ENCODE data around the gene FOXN1.

The FOXN1 gene

DNA sequence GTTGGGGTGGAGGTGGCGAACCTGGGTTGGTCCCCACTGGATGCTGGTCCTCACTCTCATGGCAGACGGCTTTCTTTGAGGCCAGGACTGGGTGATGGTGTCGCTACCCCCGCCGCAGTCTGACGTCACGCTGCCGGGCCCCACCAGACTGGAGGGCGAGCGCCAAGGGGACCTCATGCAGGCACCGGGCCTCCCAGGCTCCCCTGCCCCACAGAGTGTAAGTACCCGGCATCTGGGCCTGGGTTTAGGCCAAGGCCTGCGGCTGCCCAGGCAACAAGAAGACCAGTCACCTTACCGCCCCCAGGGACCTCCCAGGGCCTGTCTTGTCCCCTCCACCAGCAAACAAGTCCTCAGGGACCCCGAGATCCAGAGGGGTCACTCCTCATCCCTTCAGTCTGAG lies 17.7 kb downstream of the FOXN1 start:
- H3K27ac ChIP-seq = peak overlapping the region; percentile 86; the same call in 1 of the 2 replicates
- TF ChIP-seq, protein P1, sequence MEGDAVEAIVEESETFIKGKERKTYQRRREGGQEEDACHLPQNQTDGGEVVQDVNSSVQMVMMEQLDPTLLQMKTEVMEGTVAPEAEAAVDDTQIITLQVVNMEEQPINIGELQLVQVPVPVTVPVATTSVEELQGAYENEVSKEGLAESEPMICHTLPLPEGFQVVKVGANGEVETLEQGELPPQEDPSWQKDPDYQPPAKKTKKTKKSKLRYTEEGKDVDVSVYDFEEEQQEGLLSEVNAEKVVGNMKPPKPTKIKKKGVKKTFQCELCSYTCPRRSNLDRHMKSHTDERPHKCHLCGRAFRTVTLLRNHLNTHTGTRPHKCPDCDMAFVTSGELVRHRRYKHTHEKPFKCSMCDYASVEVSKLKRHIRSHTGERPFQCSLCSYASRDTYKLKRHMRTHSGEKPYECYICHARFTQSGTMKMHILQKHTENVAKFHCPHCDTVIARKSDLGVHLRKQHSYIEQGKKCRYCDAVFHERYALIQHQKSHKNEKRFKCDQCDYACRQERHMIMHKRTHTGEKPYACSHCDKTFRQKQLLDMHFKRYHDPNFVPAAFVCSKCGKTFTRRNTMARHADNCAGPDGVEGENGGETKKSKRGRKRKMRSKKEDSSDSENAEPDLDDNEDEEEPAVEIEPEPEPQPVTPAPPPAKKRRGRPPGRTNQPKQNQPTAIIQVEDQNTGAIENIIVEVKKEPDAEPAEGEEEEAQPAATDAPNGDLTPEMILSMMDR (conservative IDR thresholded peaks at IDR 0.05) = no peak

DNA sequence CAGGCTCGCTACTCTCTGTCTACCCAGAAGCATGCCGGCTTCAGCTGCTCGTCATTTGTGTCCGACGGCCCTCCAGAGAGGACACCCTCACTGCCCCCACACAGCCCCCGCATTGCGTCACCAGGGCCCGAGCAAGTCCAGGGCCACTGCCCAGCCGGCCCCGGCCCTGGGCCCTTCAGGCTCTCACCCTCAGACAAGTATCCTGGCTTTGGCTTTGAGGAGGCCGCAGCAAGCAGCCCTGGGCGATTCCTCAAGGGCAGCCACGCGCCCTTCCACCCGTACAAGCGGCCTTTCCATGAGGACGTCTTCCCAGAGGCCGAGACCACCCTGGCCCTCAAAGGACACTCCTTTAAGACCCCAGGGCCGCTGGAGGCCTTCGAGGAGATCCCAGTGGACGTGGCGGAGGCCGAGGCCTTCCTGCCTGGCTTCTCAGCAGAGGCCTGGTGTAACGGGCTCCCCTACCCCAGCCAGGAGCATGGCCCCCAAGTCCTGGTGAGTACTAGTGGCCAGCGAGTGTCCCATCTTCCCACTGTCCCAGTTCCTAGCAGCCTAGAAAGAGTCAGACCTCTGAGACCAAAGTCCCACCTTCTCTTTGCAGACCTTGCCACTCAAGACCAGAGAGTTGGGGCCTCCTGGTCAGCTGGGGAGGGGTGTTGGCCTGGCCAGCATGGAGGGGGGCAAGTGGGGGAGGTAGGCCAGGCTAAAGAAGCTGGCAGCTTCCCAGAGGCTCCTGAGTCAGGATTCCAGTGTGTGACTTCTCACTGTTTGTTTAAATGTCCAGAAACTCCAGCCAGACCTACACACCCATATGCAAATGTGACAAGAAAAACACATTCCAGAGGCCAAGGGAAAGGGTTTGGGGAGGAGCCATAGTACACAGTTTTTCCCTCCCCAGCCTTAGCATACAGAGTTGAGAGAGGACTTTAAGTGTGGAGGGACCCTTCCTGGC lies 18.6 kb downstream of the FOXN1 start:
- TF ChIP-seq, protein P1 (conservative IDR thresholded peaks at IDR 0.05) = no peak
- H3K27ac ChIP-seq = peak overlapping the region; percentile 86

DNA sequence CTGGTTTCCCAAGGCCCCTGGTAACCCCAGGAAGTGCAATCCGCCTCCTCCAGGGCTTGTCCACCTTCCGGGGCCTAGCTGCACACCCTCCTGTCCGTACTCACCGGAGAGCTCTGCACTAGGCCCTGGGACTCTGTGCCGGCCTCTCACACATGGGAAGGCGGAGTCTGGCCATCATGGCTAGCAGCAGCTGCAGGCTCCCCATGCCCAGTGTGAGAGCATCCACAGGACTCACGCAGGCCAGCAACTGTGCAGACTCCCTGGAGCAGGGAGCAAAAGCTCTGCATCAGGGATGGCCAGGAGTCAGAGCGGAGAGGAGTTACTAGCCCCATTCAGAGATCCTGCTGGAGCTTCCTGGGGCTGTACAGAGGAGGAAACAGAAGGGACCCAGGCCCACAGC lies 20.2 kb downstream of the FOXN1 start:
- TF ChIP-seq, protein P1 (conservative IDR thresholded peaks at IDR 0.05) = no peak
- H3K27ac ChIP-seq = peak overlapping the region; percentile 86

DNA sequence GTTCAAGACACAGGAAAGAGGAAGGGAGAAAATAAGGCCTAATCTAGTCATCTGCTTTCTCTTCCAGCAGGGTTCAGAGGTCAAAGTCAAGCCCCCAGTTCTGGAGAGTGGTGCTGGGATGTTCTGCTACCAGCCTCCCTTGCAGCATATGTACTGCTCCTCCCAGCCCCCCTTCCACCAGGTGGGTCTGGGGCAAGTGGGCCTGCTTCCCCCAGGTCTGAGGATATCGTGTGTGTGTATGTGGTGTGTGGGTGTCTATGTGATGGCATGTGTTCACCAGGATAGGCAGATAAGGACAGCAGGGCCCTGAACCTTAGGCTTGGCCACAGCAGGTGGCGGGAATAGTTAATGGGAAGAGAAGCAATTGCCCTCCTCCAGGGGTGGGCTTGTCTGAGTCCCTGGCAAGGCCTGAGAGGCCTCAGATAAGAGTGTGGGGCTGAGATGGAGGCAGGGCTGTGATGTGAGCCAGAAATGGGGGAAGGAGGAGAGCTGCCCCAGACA lies 21.1 kb downstream of the FOXN1 start:
- H3K27ac ChIP-seq = peak overlapping the region; percentile 86
- TF ChIP-seq, protein P1 (conservative IDR thresholded peaks at IDR 0.05) = no peak

DNA sequence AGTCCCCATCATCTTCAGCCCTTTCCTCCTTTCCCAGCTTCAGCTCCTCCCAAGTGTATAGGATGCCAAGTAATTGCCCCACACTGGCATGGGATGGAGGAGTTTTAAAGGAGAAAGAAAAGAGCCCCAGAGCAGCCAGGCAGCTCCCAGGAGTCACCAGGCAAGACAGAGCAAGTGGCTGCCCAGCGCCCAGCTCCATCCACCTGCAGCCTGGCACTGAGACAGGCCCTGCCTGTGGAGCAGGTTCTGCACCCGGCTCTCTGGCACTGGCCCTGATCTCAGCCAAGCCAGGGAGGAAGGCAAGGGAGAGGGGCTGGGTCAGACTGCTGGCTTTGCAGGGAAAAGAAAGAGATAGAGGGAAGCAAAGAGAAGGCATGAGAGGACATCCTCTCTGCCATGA lies 21.7 kb downstream of the FOXN1 start:
- H3K27ac ChIP-seq = peak overlapping the region; percentile 86
- TF ChIP-seq, protein P1 (conservative IDR thresholded peaks at IDR 0.05) = no peak

DNA sequence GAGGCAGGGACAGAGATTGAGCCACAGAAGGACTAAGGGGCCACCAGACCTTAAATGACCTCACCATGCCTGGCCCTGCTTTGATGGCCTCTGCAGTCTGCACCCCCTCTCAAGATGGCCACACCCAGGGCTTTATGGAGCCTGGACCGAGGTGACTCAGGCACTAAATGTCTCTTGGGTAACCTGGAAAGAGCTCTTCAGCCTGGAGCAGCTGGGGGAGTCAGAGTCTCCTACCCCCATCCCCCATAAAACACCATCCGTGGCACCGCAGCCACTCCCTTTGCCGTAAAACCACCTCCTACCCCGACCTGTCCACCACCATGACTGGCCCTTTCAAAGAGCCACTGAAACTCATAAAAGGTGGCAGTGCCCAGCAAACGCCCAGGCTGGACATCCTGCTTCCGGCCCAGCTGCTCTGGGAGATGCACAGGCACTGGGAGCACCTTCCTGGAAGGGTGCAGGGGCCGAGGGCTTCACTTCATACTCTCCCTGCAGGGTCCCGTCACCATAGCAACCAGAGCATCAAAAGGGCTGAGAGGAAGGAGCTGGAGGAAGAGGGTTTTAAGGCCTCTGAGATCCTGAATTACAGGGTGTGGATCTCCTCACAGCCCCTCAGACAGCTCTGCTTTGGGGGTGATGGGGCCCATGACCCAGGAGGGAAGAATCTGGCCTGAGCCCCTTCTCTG lies 22.3 kb downstream of the FOXN1 start:
- peak overlapping the region; percentile 86 for H3K27ac ChIP-seq
- TF ChIP-seq, protein P1 (conservative IDR thresholded peaks at IDR 0.05) = no peak

DNA sequence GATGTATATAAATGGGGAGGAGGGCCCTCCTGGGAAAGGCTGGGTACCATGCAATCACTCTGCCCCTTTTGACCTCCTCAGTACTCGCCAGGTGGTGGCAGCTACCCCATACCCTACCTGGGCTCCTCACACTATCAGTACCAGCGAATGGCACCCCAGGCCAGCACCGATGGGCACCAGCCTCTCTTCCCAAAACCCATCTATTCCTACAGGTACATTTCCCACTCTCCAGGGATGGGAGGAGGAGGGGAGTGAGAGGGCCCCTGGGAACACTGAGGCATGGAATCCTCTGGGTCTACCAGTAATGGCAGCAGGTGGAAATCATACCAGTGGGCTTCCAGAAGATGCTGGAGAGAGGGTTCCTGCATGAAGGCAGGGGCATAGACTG lies 22.9 kb downstream of the FOXN1 start:
- H3K27ac ChIP-seq = peak overlapping the region; percentile 86; the same call in 1 of the 2 replicates
- TF ChIP-seq, protein P1 (conservative IDR thresholded peaks at IDR 0.05) = no peak
